TTC549 (cell line): Measurements from ENCODE around the gene SEMA3F.

Experiments used
- FAIRE-seq: peaks from 2 replicates; lab custom pipeline; 2012; peaks lifted over from hg19 to GRCh38; lab: Jason Lieb, UNC

SEMA3F gene

DNA sequence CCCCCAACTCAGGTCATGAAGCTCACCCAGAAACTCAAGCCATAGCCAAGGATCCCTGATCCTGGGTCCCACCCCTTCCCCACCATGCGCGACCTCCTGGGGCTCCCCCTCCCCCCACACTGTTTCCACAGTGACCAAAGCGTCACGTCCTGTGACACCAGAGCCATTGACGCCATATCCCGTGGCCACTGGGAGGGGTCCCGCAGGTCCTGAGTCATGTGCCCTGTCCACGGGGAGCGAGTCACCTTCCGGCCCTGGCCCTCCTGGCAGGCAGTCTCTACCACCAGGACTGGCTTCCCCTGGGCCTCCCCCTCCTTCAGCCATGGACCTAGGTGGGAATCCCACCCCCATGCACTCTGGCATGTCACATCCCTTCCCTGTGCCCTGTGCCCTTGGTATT lies 15.6 kb downstream of the SEMA3F start:
- no peak for FAIRE-seq

DNA sequence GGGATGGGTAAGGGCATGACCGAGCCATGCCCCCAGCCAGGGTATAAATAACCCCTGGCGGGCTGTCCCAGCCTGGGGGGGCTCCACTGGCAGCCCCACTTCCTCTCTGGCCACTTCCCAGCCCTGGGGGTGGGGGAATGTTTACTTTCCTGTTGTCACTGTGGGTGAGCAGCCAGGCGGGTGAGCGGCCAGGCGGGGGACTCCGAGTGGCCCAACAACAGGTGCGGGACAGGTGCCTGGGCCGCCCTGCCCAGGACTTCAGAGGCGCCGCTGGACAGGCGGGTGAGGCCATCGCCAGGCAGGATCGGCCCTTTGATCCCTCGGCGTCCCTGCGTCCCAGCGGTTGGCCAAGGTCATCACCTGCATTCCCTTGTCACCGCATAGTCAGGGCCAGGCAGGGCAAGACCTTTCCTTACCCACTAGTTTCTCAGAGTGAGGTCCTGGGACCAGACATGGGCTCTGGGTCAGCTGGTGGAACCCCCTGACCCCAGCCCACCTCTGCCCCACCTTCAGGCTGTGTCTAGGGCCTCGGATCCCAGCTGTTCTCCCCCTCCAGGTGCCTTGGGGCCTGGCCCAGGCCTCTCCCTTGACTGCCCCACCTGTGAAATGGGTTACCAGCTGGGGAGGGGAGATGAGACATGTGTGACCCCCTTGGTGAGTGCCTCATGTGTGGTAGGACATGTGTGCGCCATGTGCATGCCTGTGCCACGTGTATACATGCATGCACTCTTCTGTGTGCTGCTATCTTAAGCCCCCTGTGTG lies 16.6 kb downstream of the SEMA3F start:
- FAIRE-seq = no peak

DNA sequence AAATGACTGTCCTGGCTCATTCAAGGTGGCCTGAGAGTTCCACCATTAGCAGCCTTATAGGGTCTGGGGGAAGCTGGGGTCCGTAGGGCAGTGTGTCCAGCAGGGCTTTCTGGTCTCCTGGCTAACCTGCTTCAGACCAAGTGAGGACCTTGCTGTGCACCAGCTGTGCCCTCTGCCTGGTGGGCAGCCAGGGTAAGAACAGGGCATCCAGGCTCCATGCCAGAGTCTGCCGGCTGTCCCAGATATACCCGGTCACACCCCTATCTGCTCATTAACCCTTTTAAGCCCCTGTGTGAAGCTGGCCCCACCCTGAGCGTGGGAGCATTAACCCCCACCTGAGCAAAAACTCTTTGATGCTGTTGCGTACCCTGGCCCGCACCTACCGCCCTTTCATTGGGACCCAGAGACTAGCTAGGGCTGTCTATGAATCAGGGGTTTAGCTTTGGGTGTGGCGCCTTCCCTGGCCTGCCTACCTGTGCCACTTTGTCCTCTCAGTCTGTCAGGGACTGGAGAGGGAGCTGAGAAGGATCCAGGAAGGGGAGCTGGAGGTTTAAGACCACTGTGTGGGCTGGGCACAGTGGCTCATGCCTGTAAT lies 17.6 kb downstream of the SEMA3F start:
- no peak for FAIRE-seq

DNA sequence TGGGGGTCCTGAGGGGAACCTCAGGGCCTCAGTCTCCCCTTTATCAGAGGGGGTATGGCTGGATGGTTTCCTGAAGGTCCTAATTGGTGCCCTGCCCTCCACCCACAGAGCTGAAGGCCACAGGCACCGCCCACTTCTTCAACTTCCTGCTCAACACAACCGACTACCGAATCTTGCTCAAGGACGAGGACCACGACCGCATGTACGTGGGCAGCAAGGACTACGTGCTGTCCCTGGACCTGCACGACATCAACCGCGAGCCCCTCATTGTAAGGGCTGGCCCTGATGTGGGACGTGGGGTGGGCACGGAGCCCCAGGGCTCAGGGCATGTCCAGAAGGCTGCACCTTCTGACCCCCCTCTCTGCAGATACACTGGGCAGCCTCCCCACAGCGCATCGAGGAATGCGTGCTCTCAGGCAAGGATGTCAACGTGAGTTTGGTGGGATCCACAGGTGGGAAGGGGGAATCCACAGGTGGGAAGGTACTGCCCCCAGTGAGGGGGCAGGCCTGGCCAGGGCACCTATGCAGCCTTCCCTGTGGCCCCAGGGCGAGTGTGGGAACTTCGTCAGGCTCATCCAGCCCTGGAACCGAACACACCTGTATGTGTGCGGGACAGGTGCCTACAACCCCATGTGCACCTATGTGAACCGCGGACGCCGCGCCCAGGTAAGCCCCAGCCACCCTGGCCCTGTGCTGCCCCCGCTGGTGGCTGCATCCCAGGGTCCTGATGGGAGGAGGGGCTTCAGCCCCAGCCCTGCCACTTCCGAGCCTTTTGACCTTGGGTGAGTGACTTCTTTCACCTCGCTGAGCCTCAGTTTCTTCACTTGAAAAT lies 18.8 kb downstream of the SEMA3F start:
- FAIRE-seq = no peak

DNA sequence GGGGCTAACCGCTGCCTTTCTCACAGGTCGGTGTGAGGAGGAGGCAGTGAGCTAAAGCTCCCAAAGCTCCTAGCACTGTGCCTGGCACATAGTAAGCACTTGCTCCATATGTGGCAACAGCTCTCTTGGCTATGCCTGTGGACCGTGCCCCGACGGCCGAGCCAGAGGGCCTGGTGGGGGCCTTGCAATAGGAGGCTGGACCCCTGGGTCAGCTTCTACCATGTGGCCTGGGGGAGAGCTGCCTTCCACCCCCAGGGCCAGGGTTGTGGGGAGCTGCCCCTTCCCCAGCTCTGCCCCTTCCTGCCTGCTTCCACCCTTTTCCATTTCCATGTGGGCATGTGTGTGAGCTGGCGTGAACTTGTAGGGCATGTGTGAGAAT lies 19.4 kb downstream of the SEMA3F start:
- no peak for FAIRE-seq

DNA sequence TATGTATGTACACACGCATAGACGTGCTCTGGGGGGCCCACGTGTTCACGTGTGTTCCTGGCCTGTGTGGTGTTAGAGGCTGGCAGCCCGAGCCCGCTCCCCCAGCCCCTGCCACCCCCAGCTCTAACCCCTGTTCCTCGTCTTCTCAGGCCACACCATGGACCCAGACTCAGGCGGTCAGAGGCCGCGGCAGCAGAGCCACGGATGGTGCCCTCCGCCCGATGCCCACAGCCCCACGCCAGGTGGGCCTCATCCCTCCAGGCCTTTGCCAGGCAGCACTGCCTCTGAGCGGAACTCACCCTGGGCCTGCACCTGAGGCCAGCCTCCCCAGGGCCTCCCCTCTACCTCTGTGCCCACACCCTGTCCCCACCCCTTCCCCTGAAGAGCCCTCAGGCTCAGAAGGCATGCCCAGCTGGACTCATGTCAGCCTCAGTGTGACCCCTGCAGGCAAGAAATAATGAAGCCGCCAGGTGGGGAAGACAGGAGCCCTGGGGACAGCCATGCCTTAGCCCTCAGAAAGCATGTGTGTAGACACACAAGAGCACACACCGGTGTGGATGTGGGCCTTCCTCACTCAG lies 19.9 kb downstream of the SEMA3F start:
- FAIRE-seq = no peak

DNA sequence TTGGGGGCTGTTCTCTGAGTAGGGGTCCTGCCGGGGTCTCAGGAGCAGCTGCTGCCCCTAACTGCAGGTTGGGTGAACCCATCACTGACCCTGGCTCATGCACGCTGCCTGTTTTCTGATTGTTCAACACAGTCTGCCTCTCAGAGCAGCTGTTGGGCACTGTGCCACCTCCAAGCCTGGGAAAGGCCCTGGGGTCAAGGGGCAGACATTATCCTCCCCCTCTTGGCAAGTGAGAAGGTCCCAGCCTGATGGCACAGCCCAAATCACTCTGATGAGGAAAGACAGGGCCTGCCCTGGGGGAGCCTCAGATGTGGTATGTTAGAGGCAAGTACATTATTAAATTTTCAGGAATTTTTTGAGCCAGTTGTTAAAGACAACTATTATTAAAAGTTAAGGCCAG lies 22.2 kb downstream of the SEMA3F start:
- FAIRE-seq = no peak

DNA sequence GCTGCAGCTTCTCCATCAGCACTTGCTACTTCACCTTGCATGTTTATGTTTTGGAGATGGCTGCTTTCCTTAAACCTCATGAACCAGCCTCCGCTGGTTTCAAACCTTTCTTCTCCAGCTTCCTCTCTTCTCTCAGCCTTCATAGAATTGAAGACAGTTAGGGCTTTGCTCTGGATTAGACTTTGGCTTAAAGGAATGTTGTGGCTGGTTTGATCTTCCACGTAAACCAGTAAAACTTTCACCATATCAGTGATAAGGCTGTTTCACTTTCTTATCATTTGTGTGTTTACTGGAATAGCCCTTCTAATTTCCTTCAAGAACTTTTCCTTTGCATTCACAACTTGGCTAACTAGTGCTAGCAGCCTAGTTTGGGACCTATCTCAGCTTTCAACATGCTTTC lies 24.6 kb downstream of the SEMA3F start:
- no peak for FAIRE-seq

DNA sequence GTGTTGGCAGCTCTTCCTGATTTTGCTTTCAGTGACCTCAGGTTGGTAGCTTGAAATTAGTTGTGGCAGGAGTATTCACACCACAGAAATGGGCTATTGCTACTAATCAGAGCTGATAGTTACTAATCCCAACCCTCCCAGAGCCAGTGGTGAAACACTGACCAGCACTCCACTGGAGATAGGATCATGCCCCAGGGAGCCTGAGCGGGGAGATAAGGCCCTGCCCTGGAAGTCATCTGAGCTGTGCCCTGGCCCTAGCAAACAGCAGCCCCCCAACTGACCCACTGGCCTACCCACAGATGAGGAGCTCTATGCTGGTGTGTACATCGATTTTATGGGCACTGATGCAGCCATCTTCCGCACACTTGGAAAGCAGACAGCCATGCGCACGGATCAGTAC lies 26.9 kb downstream of the SEMA3F start:
- no peak for FAIRE-seq

DNA sequence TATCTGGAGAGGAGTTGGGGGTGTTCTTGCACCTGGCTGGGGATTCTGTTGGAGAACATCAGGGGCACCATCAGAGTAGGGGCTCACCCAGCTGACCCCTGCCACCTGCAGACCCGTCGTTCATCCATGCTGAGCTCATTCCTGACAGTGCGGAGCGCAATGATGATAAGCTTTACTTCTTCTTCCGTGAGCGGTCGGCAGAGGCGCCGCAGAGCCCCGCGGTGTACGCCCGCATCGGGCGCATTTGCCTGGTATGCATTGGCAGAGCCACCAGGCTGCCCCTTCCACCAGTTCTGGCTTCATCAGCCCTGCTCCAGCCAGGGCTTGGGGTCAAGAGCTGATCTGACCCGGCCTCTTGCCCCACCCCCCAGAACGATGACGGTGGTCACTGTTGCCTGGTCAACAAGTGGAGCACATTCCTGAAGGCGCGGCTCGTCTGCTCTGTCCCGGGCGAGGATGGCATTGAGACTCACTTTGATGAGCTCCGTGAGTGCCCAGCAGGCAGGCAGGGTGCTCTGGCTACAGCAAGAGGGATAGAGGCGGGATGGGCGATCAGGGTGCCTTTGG lies 27.5 kb downstream of the SEMA3F start:
- no peak for FAIRE-seq

DNA sequence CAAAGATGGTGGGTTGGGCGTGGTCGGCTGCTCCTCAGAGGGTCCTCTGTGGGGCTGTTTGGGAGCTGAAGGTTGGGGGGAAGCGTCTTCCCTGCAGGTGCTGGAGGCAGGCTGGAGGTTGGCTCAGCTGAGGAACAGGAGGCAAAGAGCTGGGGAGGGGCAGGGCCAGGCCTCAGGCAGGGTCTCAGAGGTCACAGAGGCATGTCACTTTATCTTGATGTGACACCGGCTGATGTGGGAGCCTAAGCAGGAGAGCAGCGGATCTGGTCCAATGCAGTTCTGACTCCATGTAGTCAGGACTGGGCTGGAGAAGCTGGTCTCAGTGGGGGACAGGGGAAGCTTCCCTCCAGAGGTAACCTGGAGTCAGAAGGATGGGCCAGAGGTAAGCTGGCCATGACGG lies 28.6 kb downstream of the SEMA3F start:
- no peak for FAIRE-seq

DNA sequence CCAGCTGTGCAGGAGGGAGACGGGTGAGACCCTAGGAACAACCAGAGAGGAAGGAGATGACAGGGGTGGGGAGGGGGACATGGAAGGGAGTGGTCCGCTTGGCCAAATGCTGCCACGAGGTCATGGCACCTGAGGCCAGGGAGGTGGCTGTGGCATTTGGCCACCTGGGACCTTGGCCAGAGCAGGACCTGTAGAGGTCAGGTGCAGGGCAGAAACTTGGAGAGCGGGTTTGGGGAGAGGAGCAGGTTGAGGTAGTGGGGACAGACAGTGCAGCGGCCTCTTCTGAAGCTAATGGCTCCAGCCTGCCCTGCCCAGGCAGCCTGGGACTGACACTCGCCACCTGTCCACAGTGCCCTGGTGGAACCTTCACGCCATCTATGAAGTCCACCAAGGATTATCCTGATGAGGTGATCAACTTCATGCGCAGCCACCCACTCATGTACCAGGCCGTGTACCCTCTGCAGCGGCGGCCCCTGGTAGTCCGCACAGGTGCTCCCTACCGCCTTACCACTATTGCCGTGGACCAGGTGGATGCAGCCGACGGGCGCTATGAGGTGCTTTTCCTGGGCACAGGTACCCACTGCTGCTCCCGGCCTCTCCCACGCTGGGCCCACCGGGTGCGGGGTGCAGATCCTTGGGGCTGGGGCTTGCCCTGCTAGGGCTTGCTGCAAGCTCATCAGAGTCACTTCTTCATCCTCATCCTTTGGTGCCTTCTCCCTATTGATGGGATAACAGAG lies 29.3 kb downstream of the SEMA3F start:
- FAIRE-seq = no peak

DNA sequence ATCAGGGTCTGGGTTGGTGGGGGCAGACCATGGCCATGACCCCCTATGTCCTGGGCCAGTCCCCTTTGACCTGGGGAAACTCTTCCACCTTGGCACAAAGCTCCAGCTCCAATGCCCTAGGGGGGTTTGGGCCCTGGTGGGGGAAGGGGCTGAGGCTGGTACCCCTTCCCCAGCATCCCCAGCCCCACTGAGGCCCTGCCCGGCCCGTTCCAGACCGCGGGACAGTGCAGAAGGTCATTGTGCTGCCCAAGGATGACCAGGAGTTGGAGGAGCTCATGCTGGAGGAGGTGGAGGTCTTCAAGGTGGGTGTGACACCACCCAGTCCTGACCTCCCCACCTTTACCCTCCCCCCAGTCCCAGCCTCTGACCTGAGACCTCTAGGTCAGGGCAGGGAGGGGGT lies 30.1 kb downstream of the SEMA3F start:
- no peak for FAIRE-seq

DNA sequence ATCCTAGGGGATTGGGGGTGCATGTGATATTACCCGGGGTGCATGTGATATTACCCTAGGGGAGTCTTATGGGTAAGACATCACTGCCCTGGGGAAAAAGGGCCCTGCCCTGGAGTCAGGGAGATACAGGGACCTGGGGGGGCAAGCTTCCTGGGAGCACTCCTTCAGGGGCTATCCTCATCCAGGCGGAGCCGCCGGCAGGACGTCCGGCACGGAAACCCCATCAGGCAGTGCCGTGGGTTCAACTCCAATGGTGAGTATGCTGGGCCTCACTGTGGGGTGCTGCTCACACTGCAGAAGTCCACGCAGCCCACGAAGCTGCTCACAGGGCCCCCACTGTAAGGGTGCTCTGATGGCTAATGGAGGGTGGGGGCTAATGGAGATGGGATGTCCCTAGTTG lies 31.0 kb downstream of the SEMA3F start:
- FAIRE-seq = no peak

DNA sequence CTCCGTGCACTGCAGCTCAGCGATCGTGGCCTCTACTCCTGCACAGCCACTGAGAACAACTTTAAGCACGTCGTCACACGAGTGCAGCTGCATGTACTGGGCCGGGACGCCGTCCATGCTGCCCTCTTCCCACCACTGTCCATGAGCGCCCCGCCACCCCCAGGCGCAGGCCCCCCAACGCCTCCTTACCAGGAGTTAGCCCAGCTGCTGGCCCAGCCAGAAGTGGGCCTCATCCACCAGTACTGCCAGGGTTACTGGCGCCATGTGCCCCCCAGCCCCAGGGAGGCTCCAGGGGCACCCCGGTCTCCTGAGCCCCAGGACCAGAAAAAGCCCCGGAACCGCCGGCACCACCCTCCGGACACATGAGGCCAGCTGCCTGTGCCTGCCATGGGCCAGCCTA lies 32.6 kb downstream of the SEMA3F start:
- no peak for FAIRE-seq

DNA sequence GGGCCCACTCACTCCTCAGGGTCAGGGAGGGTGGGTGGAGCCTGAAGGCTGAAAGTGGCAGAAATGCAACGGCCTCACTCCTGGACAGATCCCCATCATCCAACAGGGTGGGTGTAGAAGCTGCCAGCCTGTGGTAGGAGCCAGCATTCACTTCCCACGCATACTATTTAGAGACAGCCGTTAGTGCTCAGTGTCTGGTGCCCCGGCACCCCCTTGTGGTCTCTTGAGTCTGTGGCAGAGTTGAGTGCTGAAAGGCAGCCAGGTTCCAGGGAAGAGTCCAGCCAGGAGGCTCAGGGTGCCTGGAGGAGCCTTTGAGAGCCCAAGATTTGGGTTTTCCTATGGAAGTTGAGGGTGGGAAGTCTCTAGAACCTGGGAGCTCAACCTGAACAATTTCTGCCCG lies 34.1 kb downstream of the SEMA3F start:
- FAIRE-seq = no peak

DNA sequence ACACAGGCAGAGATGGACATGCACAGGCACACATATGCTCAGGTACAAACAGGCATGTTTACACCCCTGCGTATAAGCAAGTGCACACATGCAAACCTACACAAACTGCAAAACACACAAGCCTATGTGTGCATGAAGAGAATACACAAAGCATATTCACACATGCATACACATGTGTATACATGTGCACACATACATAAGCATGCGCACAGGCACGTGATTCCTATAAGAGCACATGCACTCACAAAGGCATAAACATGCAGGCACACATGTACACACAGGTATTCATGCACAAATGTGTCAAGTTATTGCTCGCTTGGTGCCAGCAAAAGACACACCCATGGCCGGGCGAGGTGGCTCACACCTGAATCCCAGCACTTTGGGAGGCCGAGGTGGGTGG lies 34.9 kb downstream of the SEMA3F start:
- FAIRE-seq = no peak

DNA sequence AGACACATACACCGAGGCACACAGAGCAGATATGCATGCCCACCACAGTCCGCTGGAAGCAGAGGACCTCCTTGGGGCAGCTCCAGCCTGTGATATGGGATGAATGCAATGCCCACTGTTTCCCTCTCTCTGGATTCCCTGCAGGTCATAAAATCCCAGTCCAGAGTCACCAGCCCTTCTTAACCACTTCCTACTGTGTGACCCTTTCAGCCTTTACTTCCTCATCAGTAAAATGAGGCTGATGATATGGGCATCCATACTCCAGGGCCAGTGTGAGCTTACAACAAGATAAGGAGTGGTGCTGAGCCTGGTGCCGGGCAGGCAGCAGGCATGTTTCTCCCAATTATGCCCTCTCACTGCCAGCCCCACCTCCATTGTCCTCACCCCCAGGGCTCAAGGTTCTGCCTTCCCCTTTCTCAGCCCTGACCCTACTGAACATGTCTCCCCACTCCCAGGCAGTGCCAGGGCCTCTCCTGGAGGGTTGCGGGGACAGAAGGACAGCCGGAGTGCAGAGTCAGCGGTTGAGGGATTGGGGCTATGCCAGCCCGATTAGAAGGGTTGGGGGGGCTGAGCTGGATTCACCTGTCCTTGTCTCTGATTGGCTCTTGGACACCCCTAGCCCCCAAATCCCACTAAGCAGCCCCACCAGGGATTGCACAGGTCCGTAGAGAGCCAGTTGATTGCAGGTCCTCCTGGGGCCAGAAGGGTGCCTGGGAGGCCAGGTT lies 36.0 kb downstream of the SEMA3F start, which contains the start of gene GNAT1:
Gene GNAT1, plus strand, starts transcription at position 675 of the 725 bp plus-strand sequence. CDS start 116 bp downstream, outside the sequence.
- no peak for FAIRE-seq

DNA sequence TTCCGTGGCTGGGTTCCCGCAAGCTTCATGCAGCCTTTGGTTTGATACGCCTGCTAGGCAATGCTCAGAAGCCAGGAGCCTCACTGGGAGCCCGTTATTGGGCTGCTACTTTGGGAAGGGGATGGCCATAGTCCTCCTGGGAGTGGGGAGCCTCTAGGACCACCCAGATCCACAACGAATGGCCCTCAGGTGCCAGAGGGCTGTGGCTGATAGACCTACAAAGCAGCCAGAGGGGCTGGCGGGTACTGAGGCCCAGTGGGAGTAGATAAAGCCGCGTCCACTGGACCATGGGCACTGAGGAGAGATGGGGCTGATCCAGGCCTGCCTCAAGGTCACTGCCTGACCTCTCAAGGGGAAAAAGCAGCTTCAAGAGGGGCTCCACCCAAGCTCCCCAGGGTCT lies 37.0 kb downstream of the SEMA3F start:
- FAIRE-seq = no peak

DNA sequence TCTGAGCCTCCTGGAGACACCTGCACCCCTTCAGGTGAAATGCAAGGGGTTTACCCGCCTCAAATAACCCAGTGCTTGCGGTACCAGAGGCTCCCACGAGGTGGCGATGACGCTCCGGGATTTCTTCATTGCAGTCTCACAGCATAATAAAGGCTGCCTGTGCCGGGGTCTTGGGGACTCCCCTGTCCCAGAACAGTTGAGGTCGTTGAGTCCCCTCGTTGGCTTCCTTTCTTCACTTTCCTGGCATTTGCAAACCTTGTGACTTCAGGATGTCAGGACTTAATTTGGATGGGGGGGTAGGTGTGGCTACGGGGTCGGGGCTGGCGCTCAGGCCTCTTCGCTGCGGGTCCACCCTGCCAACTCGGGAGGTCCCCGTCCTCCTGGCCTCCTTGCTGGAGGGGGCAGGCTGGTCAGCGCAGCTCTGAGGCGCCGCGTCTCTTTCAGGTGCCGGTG lies 37.6 kb downstream of the SEMA3F start:
- FAIRE-seq = no peak

DNA sequence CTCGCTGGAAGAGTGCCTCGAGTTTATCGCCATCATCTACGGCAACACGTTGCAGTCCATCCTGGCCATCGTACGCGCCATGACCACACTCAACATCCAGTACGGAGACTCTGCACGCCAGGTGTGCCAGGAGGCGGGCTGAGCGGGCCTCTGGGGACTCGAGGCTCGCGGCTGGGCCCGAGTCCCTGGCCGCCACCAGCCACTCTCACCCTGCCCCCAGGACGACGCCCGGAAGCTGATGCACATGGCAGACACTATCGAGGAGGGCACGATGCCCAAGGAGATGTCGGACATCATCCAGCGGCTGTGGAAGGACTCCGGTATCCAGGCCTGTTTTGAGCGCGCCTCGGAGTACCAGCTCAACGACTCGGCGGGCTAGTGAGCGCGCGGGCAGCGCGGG lies 38.2 kb downstream of the SEMA3F start:
- FAIRE-seq = no peak
